Astrocyte of the cerebellum (primary cell): Measurements from ENCODE around the gene SPPL2B.
"Not testable (repeated sequence)": the region's sequence is repeated elsewhere in the genome, so short reads cannot be mapped to it uniquely, and the experiment has no call there.

Experiments used
- DNase-seq: peaks from one replicate; pipeline ENCODE4 v3.0.0-alpha.2; 2011; ENCODE audit warnings: low read depth
- H3K4me3 ChIP-seq: 2 replicates; pipeline ENCODE4 v1.5.1; 2011; ENCODE audit warnings: mild to moderate bottlenecking, low read depth, low read length, moderate library complexity
- CTCF ChIP-seq: IDR thresholded peaks from 2 replicates; pipeline ENCODE4 v1.5.1; 2012; ENCODE audit warnings: low read length, low read depth, moderate library complexity, mild to moderate bottlenecking; ENCODE audit errors: missing control alignments
- in situ Hi-C: cut with HindIII; loops from 2 replicates; pipeline ENCODE4 v1.10.0; 2017; ENCODE audit warnings: low sequenced_read_pairs

Gene SPPL2B, protein sequence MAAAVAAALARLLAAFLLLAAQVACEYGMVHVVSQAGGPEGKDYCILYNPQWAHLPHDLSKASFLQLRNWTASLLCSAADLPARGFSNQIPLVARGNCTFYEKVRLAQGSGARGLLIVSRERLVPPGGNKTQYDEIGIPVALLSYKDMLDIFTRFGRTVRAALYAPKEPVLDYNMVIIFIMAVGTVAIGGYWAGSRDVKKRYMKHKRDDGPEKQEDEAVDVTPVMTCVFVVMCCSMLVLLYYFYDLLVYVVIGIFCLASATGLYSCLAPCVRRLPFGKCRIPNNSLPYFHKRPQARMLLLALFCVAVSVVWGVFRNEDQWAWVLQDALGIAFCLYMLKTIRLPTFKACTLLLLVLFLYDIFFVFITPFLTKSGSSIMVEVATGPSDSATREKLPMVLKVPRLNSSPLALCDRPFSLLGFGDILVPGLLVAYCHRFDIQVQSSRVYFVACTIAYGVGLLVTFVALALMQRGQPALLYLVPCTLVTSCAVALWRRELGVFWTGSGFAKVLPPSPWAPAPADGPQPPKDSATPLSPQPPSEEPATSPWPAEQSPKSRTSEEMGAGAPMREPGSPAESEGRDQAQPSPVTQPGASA

GRCh38 chr19:2328401-2329148 is at the start of gene SPPL2B, which contains the start of gene LSM7:
TSS of gene SPPL2B (plus strand) at chr19:2328684. CDS start at chr19:2328710, 26 bp downstream.
TSS of gene LSM7 (minus strand) at chr19:2328586. CDS start at chr19:2328566, 20 bp downstream.
- DNase-seq, result peak; percentile 49
- TF ChIP-seq CTCF, result no peak
- peak within 1 kb of the TSS; percentile 91 for H3K4me3 ChIP-seq
- in situ Hi-C loops, result loop anchor here (5.0 to 10.0 kb wide), 2 partner anchors 64 to 91 kb away; partner anchors contain the start of genes PLEKHJ1 and SF3A2

- in situ Hi-C loops, result no loop called here
- H3K4me3 ChIP-seq, result no peak overlapping the region
- DNase-seq, result no peak
- no peak for TF ChIP-seq CTCF
Observed at GRCh38 chr19:2280633-2281264, 47.7 kb upstream of the SPPL2B start.

GRCh38 chr19:2281265-2282061 is 47.0 kb upstream of the SPPL2B start:
- peak overlapping the region; percentile 18 for H3K4me3 ChIP-seq
- DNase-seq, in situ Hi-C loops: not testable (repeated sequence)

GRCh38 chr19:2282062-2282861 is 46.2 kb upstream of the SPPL2B start, which contains the start of gene PEAK3:
TSS of gene PEAK3 (minus strand) at chr19:2282175. CDS start at chr19:2280931, 1,244 bp downstream.
- in situ Hi-C loops, result no loop called here
- TF ChIP-seq CTCF, result no peak
- peak within 1 kb of the TSS; percentile 18 for H3K4me3 ChIP-seq

GRCh38 chr19:2282862-2283237 is 45.6 kb upstream of the SPPL2B start:
- in situ Hi-C loops, result no loop called here
- DNase-seq, result no peak
- no peak for TF ChIP-seq CTCF
- H3K4me3 ChIP-seq, result no peak overlapping the region

More at GRCh38 chr19:2282062-2282861, 46.2 kb upstream of the SPPL2B start, which contains the start of gene PEAK3:
- DNase-seq, result no peak
